ENCODE measurements around the gene CAV2. TPM values are rescaled to one million over a fixed set of nuclear protein-coding genes. Genes with fewer than 3 reads are reported as not detected.

The CAV2 gene
- not detected for polyA plus RNA-seq (2012; ENCODE audit: insufficient read length, low read depth)

DNA sequence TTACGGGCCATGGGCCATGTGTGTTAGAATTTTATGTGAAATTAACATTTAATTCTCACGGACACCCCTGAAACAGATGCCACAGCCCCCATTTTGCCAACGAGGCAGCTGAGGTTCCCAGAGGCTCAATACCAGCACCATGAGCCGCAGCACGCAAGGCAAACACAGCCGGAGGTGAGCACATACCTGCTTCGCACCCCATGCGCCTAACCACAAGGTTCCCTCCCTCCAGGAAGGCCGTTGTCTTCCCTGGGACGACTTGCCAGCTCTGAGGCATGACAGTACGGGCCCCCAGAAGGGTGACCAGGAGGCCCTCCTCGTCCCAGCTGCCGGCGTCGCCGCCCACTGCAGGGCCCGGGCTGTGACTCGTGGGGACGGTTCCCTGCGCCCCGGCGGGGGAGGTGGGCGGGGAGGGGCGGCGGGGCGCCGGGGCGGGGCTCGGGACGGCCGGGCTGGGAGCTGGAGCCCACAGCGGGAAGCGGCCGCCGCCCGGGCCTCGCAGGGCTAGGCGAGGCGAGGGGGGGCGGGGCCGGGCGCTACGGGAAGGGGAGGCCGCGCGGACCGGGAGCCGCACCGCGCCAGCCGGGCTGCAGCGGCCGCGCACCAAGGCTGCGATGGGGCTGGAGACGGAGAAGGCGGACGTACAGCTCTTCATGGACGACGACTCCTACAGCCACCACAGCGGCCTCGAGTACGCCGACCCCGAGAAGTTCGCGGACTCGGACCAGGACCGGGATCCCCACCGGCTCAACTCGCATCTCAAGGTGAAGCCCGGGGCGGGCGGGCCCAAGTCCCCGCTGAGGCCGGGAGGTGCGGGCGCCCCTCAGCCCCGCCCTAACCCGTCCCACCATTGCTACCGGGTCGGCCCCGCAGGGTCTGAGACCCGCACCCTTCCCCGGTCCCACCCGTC, at the start of gene CAV2:
Gene CAV2, plus strand, starts transcription at position 571 of the 910 bp plus-strand sequence. Its CDS starts 44 bp downstream, at position 615.
- TF ChIP-seq FOXP2 (optimal IDR thresholded peaks at IDR 0.05; ENCODE audit: borderline replicate concordance, extremely low read depth, extremely low read length, insufficient read depth) (no peak), POLR2AphosphoS5 (IDR thresholded peaks at IDR 0.05; ENCODE audit: low read depth, low read length) (no peak), SIN3A (IDR thresholded peaks at IDR 0.05; ENCODE audit: borderline replicate concordance, insufficient read depth, low read length) (no peak), TAF1 (IDR thresholded peaks at IDR 0.05; ENCODE audit: borderline replicate concordance, insufficient read depth, low read length) (no peak)
- TF ChIP-seq, protein P1, sequence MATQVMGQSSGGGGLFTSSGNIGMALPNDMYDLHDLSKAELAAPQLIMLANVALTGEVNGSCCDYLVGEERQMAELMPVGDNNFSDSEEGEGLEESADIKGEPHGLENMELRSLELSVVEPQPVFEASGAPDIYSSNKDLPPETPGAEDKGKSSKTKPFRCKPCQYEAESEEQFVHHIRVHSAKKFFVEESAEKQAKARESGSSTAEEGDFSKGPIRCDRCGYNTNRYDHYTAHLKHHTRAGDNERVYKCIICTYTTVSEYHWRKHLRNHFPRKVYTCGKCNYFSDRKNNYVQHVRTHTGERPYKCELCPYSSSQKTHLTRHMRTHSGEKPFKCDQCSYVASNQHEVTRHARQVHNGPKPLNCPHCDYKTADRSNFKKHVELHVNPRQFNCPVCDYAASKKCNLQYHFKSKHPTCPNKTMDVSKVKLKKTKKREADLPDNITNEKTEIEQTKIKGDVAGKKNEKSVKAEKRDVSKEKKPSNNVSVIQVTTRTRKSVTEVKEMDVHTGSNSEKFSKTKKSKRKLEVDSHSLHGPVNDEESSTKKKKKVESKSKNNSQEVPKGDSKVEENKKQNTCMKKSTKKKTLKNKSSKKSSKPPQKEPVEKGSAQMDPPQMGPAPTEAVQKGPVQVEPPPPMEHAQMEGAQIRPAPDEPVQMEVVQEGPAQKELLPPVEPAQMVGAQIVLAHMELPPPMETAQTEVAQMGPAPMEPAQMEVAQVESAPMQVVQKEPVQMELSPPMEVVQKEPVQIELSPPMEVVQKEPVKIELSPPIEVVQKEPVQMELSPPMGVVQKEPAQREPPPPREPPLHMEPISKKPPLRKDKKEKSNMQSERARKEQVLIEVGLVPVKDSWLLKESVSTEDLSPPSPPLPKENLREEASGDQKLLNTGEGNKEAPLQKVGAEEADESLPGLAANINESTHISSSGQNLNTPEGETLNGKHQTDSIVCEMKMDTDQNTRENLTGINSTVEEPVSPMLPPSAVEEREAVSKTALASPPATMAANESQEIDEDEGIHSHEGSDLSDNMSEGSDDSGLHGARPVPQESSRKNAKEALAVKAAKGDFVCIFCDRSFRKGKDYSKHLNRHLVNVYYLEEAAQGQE (IDR thresholded peaks at IDR 0.05; ENCODE audit: insufficient read depth in 1 of 2, low read depth in 2 of 2, low read length in 2 of 2) = no peak

GRCh38 chr7:116449950-116450349, 49.6 kb upstream of the CAV2 start:
- TF ChIP-seq, protein P1 (IDR thresholded peaks at IDR 0.05; ENCODE audit: insufficient read depth in 1 of 2, low read depth in 2 of 2, low read length in 2 of 2) = no peak
- TF ChIP-seq FOXP2 (optimal IDR thresholded peaks at IDR 0.05; ENCODE audit: borderline replicate concordance, extremely low read depth, extremely low read length, insufficient read depth) (no peak), POLR2AphosphoS5 (IDR thresholded peaks at IDR 0.05; ENCODE audit: low read depth, low read length) (no peak), TAF1 (IDR thresholded peaks at IDR 0.05; ENCODE audit: borderline replicate concordance, insufficient read depth, low read length) (no peak), SIN3A (IDR thresholded peaks at IDR 0.05; ENCODE audit: borderline replicate concordance, insufficient read depth, low read length) (no peak)

DNA sequence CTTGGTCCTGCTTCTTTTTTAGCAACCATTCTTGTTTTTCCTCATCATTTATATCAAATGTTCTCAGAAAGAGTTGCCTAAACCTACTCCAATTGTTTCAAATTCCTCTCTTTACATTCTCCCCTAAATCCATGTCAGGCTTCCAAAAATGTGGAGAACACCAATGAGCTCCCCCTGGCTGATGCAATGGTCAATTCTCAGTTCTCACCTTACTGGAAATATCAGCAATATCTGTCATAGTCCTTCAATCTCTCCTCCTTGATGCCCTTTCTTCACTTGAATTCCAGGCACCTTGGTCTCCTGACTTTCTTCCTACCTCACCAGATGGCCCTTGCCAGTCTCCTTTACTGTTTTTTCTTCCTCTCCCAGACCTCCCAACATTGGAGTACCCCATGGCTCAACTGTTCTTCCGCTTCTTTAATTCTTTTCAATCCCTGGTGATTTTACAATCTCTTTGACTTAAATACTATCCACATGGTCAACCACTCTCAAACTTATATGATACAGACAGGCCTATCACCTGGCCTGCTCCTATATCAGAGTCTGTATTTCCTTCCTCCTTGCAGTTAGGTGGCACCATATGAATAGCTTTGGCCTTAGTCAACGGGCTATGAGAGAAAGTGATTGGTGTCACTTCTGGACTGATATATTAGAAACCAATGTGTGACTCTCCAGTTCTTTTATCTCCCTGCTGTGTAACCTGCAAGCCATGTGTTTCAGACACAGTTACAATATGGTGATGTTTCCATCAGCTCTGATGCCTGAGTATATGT, 47.4 kb upstream of the CAV2 start:
- TF ChIP-seq TAF1 (IDR thresholded peaks at IDR 0.05; ENCODE audit: borderline replicate concordance, insufficient read depth, low read length) (no peak), SIN3A (IDR thresholded peaks at IDR 0.05; ENCODE audit: borderline replicate concordance, insufficient read depth, low read length) (no peak), POLR2AphosphoS5 (IDR thresholded peaks at IDR 0.05; ENCODE audit: low read depth, low read length) (no peak), FOXP2 (optimal IDR thresholded peaks at IDR 0.05; ENCODE audit: borderline replicate concordance, extremely low read depth, extremely low read length, insufficient read depth) (no peak)
- TF ChIP-seq, protein P1 (IDR thresholded peaks at IDR 0.05; ENCODE audit: insufficient read depth in 1 of 2, low read depth in 2 of 2, low read length in 2 of 2) = no peak

DNA sequence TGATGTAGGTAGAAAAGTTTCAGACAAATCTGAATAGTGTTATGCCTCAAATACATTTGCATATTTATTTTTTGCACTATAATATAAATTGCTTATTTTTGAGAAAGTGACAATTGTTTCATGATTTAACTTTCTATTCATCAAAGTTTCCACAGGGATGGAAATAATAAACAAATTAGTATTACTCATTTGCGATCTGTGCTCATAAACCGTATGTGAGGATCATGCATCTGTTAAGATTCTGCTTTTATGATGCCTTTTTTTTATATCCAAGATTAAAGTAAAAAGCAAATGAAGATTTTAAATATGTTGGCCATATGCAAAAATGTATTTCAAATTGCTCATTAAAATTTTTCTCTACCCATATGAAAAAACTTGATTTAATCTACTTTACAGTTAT, 45.2 kb upstream of the CAV2 start:
- TF ChIP-seq POLR2AphosphoS5 (IDR thresholded peaks at IDR 0.05; ENCODE audit: low read depth, low read length) = no peak
- TF ChIP-seq, protein P1 (IDR thresholded peaks at IDR 0.05; ENCODE audit: insufficient read depth in 1 of 2, low read depth in 2 of 2, low read length in 2 of 2) = no peak
- TF ChIP-seq TAF1 (IDR thresholded peaks at IDR 0.05; ENCODE audit: borderline replicate concordance, insufficient read depth, low read length) = no peak
- TF ChIP-seq FOXP2 (optimal IDR thresholded peaks at IDR 0.05; ENCODE audit: borderline replicate concordance, extremely low read depth, extremely low read length, insufficient read depth) = no peak
- no peak for TF ChIP-seq SIN3A (IDR thresholded peaks at IDR 0.05; ENCODE audit: borderline replicate concordance, insufficient read depth, low read length)

Data from PFSK-1 (cell line).